GM18909 (cell line): ENCODE data around the gene MIPEP.
"Not testable (repeated sequence)": the region's sequence is repeated elsewhere in the genome, so short reads cannot be mapped to it uniquely, and the experiment has no call there.

ENCODE experiments used
- ATAC-seq: cut with Tn5 transposase; IDR thresholded peaks from one replicate; pipeline ENCODE4 v1.9.1; 2021; ENCODE audit warnings: mild to moderate bottlenecking; ENCODE audit not compliant: unreplicated experiment, poor library complexity

MIPEP gene

GRCh38 chr13:23889615-23890607 lies 711 bp upstream of the MIPEP start:
- ATAC-seq, result peak; percentile 19

GRCh38 chr13:23884361-23884760 lies 4.8 kb downstream of the MIPEP start:
- not testable (repeated sequence) for ATAC-seq

- no peak for ATAC-seq
These were observed 5.9 kb downstream of the MIPEP start for GRCh38 chr13:23883255-23883654.

GRCh38 chr13:23881402-23881800 lies 7.8 kb downstream of the MIPEP start:
- not testable (repeated sequence) for ATAC-seq

GRCh38 chr13:23880493-23881401 lies 8.5 kb downstream of the MIPEP start:
- ATAC-seq, result not testable (repeated sequence)

GRCh38 chr13:23877286-23877685 lies 11.9 kb downstream of the MIPEP start:
- no peak for ATAC-seq

- ATAC-seq, result peak; percentile 52
These were observed 12.9 kb downstream of the MIPEP start for GRCh38 chr13:23876265-23876664.

- no peak for ATAC-seq
These were observed 17.5 kb downstream of the MIPEP start for GRCh38 chr13:23871616-23872220.

- no peak for ATAC-seq
These were observed 18.7 kb downstream of the MIPEP start for GRCh38 chr13:23870356-23871140.

GRCh38 chr13:23868521-23868920 lies 20.7 kb downstream of the MIPEP start:
- ATAC-seq, result no peak

- no peak for ATAC-seq
These were observed 22.1 kb downstream of the MIPEP start for GRCh38 chr13:23867027-23867491.

- no peak for ATAC-seq
These were observed 22.7 kb downstream of the MIPEP start for GRCh38 chr13:23866420-23867026.

GRCh38 chr13:23865906-23866305 lies 23.3 kb downstream of the MIPEP start:
- ATAC-seq, result no peak

- no peak for ATAC-seq
These were observed 24.2 kb downstream of the MIPEP start for GRCh38 chr13:23865026-23865425.

GRCh38 chr13:23861310-23861709 lies 27.9 kb downstream of the MIPEP start:
- ATAC-seq, result no peak

- ATAC-seq, result no peak
These were observed 29.3 kb downstream of the MIPEP start for GRCh38 chr13:23859904-23860303.

GRCh38 chr13:23859455-23859854 lies 29.7 kb downstream of the MIPEP start:
- no peak for ATAC-seq

GRCh38 chr13:23858546-23858945 lies 30.7 kb downstream of the MIPEP start:
- no peak for ATAC-seq
